IMR-90 (cell line): ENCODE results near the gene TMEM223. TPM values are rescaled to one million over a fixed set of nuclear protein-coding genes. Genes with fewer than 3 reads are reported as not detected.
A peak's percentile ranks its signal among the peaks of the same experiment; 100 is the strongest.
"Not testable (repeated sequence)": the region's sequence is repeated elsewhere in the genome, so short reads cannot be mapped to it uniquely, and the experiment has no call there.

Source experiments
- ATAC-seq: fragments of 200-7000 bp; cut with Tn5 transposase; 2 replicates; pipeline ENCODE4 v1.9.1; 2020; ENCODE audit warnings: low read depth, mild to moderate bottlenecking, moderate library complexity
- BruUV-seq: library from RNA; stranded (reverse); fragments of 400-500 nt; replicated peaks from 2 replicates; lab custom pipeline; 2021; lab: Mats Ljungman, UMichigan
- CTCF ChIA-PET: fragments of 300-600 bp; formaldehyde crosslinking; extraction: SDS; loops from one replicate; lab custom pipeline; 2021; ENCODE audit warnings: antibody characterized with exemption; lab: Yijun Ruan, JAX
- POLR2A ChIA-PET: fragments of 300-600 bp; sonication (Branson Sonifier 250); formaldehyde crosslinking; loops from one replicate; lab custom pipeline; 2022; ENCODE audit warnings: antibody characterized with exemption; ENCODE audit not compliant: unreplicated experiment; lab: Charles Lee
- DNase-seq: peaks from one replicate; pipeline ENCODE4 v3.0.0; 2013
- H2AFZ ChIP-seq: replicated peaks from 2 replicates; pipeline ENCODE3; 2013; ENCODE audit warnings: low read length, mild to moderate bottlenecking; ENCODE audit not compliant: poor library complexity
- H2AK5ac ChIP-seq: 2 replicates; pipeline ENCODE4 v1.6.1; 2013; ENCODE audit warnings: low read depth, low read length, inconsistent platforms
- H2AK9ac ChIP-seq: replicated peaks from 2 replicates; pipeline ENCODE3; 2013; ENCODE audit warnings: mild to moderate bottlenecking, low read depth, low read length, moderate library complexity; ENCODE audit not compliant: poor library complexity
- H2BK120ac ChIP-seq: 2 replicates; pipeline ENCODE4 v1.6.1; 2013; ENCODE audit warnings: low read depth, low read length, inconsistent platforms
- H2BK15ac ChIP-seq: 3 replicates; pipeline ENCODE4 v1.6.1; 2013; ENCODE audit warnings: low read depth, low read length, inconsistent platforms
- H2BK20ac ChIP-seq: 2 replicates; pipeline ENCODE4 v1.6.1; 2013; ENCODE audit warnings: low read depth, mild to moderate bottlenecking, inconsistent platforms, low read length, moderate library complexity
- H2BK5ac ChIP-seq: 2 replicates; pipeline ENCODE4 v1.6.1; 2013; ENCODE audit warnings: mild to moderate bottlenecking, low read depth, low read length, inconsistent platforms; ENCODE audit not compliant: poor library complexity, severe bottlenecking
- H3K14ac ChIP-seq: replicated peaks from 2 replicates; pipeline ENCODE4 v1.6.1; 2013; ENCODE audit warnings: low read depth, low read length, inconsistent platforms
- H3K18ac ChIP-seq: 2 replicates; pipeline ENCODE4 v1.6.1; 2013; ENCODE audit warnings: low read depth, low read length, control low read depth
- H3K23ac ChIP-seq: 2 replicates; pipeline ENCODE4 v1.6.1; 2013; ENCODE audit warnings: low read depth, low read length, inconsistent platforms
- H3K27ac ChIP-seq: 2 replicates; pipeline ENCODE4 v1.5.1; 2013; ENCODE audit warnings: mild to moderate bottlenecking, control low read depth, low read length; ENCODE audit not compliant: insufficient read depth
- H3K27me3 ChIP-seq: 2 replicates; pipeline ENCODE4 v1.6.1; 2013; ENCODE audit warnings: low read length; ENCODE audit not compliant: control insufficient read depth, insufficient read depth
- H3K36me3 ChIP-seq: 2 replicates; pipeline ENCODE4 v1.6.1; 2013; ENCODE audit warnings: low read length, mixed read lengths; ENCODE audit not compliant: control insufficient read depth, insufficient read depth
- H3K4ac ChIP-seq: 2 replicates; pipeline ENCODE4 v1.6.1; 2013; ENCODE audit warnings: low read depth, low read length, inconsistent platforms
- H3K4me1 ChIP-seq: 2 replicates; pipeline ENCODE4 v1.6.1; 2013; ENCODE audit warnings: low read length, mixed read lengths; ENCODE audit not compliant: control insufficient read depth, insufficient read depth
- H3K4me2 ChIP-seq: 2 replicates; pipeline ENCODE4 v1.6.1; 2013; ENCODE audit warnings: low read depth, mild to moderate bottlenecking, control low read depth, low read length, moderate library complexity
- H3K4me3 ChIP-seq: 2 replicates; pipeline ENCODE4 v1.5.1; 2013; ENCODE audit warnings: low read depth, mild to moderate bottlenecking, control low read depth, low read length, moderate library complexity; ENCODE audit not compliant: insufficient read depth
- H3K56ac ChIP-seq: 2 replicates; pipeline ENCODE4 v1.6.1; 2013; ENCODE audit warnings: low read length, inconsistent platforms; ENCODE audit not compliant: insufficient read depth; ENCODE audit errors: extremely low read depth
- H3K79me1 ChIP-seq, 2 experiments: 2 replicates each; pipeline ENCODE4 v1.6.1; 2013; ENCODE audit warnings: low read length in 2 of 2, inconsistent platforms in 1 of 2, low read depth in 1 of 2
- H3K9ac ChIP-seq: 2 replicates; pipeline ENCODE4 v1.6.1; 2013; ENCODE audit warnings: low read depth, low read length, control low read depth
- H3K9me1 ChIP-seq: 2 replicates; pipeline ENCODE4 v1.6.1; 2013; ENCODE audit warnings: low read length, inconsistent platforms; ENCODE audit not compliant: insufficient read depth
- H3K9me3 ChIP-seq: 2 replicates; pipeline ENCODE4 v1.6.1; 2013; ENCODE audit warnings: low read length; ENCODE audit not compliant: control insufficient read depth, insufficient read depth
- H4K20me1 ChIP-seq: 2 replicates; pipeline ENCODE4 v1.6.1; 2013; ENCODE audit warnings: low read length, inconsistent platforms; ENCODE audit not compliant: insufficient read depth
- H4K5ac ChIP-seq: 2 replicates; pipeline ENCODE4 v1.6.1; 2013; ENCODE audit warnings: mild to moderate bottlenecking, low read depth, low read length, control low read depth
- H4K8ac ChIP-seq, 2 experiments: 2 replicates each; pipeline ENCODE4 v1.6.1; 2013; ENCODE audit warnings: low read depth in 2 of 2, low read length in 2 of 2, control low read depth in 1 of 2, inconsistent platforms in 1 of 2
- H4K91ac ChIP-seq: 2 replicates; pipeline ENCODE4 v1.6.1; 2013; ENCODE audit warnings: low read depth, low read length, inconsistent platforms; ENCODE audit not compliant: insufficient read depth
- BHLHE40 ChIP-seq: fragments of 150-350 bp; IDR thresholded peaks from 2 replicates; pipeline ENCODE4 v1.6.1; 2016; ENCODE audit warnings: mild to moderate bottlenecking, low read depth, low read length
- CEBPB ChIP-seq: IDR thresholded peaks from 2 replicates; pipeline ENCODE4 v1.6.1; 2012; ENCODE audit warnings: low read depth, low read length, improper control_type of control experiment
- POLR2A ChIP-seq: IDR thresholded peaks from 2 replicates; pipeline ENCODE4 v1.6.1; 2012; ENCODE audit warnings: mild to moderate bottlenecking, low read depth, low read length
- WGBS, 2 experiments: methylation state at CpG; one replicate each; pipeline versions ENCODE4 v1.1.5 to v1.1.7; 2013; ENCODE audit warnings: missing lambda C conversion rate in 2 of 2; ENCODE audit not compliant: insufficient read length in 1 of 2; ENCODE audit errors: extremely low coverage in 2 of 2; 5-methylcytosine and 5-hydroxymethylcytosine counted together
- dilution Hi-C: fragments of 300-500 bp; cut with HindIII; formaldehyde crosslinking; loops from one replicate; pipeline ENCODE4 v1.14.3; 2018; ENCODE audit warnings: low sequenced_read_pairs; ENCODE audit not compliant: unreplicated experiment
- in situ Hi-C: fragments of 300-500 bp; cut with MboI; formaldehyde crosslinking; loops from 3 replicates; pipeline ENCODE4 v1.14.3; 2019; ENCODE audit warnings: low sequenced_read_pairs, inconsistent platforms, mixed read lengths
- intact Hi-C: fragments of 100-400 bp; cut with micrococcal nuclease; formaldehyde crosslinking; loops from 2 replicates; pipeline ENCODE4 v1.10.0; 2022
- polyA plus RNA-seq, 3 experiments: library from polyadenylated mRNA; depleted of rRNA; stranded (reverse); fragments of >200 nt; gene quantifications; 2 replicates each; pipeline ENCODE4 v1.2.3, GENCODE V29; 2012; ENCODE audit warnings: low replicate concordance in 1 of 3
- total RNA-seq: library from RNA; depleted of rRNA; stranded (reverse); fragments of >200 nt; gene quantifications from 2 replicates; pipeline ENCODE4 v1.2.3, GENCODE V29; 2012
- TF ChIP-seq, protein P1 (sequence below): fragments of 150-350 bp; IDR thresholded peaks from 2 replicates; pipeline ENCODE4 v1.6.1; 2017; ENCODE audit warnings: mild to moderate bottlenecking, antibody characterized with exemption, low read length, low read depth

The TMEM223 gene
- total and polyA plus RNA-seq, 2 of the 4 experiments (the other 2 are of a cell fraction): 9.7 to 15.7 TPM

DNA sequence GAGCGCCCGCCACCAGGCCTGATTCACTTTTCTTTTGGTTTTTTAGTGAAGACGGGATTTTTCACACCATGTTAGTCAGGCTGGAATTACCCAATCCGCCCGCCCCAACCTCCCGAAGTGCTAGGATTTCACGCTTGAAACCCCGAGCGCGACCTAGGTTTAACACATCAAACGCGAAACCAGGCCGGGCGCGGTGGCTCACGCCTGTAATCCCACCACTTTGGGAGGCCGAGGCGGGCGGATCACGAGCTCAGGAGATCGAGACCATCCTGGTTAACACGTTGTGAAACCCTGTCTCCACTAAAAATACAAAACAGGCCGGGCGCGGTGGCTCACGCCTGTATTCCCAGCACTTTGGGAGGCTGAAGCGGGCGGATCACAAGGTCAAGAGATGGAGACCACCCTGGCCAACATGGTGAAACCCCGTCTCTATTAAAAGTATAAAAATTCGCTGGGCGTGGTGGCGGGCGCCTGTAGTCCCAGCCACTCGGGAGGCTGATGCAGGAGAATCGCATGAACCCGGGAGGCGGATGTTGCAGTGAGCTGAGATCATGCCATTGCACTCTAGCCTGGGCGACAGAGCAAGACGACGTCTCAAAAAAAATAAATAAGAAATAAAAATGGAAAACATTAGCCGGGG is 49.0 kb upstream of the TMEM223 start:
- BruUV-seq, H3K4me1 ChIP-seq, H2BK120ac ChIP-seq, H3K27me3 ChIP-seq, H4K20me1 ChIP-seq, H2BK20ac ChIP-seq, H3K9me1 ChIP-seq, H2AK5ac ChIP-seq, dilution Hi-C loops, H2BK15ac ChIP-seq, H4K91ac ChIP-seq, in situ Hi-C loops, H3K36me3 ChIP-seq, H3K9me3 ChIP-seq: not testable (repeated sequence)
- H3K23ac ChIP-seq: peak overlapping the region; percentile 9; the same call in 1 of the 2 replicates
- H4K5ac ChIP-seq: peak overlapping the region; percentile 55
- H2AK9ac ChIP-seq: peak overlapping the region; percentile 84
- peak overlapping the region; percentile 74 for H3K18ac ChIP-seq
- 0% methylated on average over 7 of the region's 41 CpGs; no CpG with 5 or more reads in 1 of the 2 experiments for WGBS, 2 experiments
- H3K4ac ChIP-seq: peak overlapping the region; percentile 2
- TF ChIP-seq BHLHE40: peak; percentile 96
- TF ChIP-seq, protein P1, sequence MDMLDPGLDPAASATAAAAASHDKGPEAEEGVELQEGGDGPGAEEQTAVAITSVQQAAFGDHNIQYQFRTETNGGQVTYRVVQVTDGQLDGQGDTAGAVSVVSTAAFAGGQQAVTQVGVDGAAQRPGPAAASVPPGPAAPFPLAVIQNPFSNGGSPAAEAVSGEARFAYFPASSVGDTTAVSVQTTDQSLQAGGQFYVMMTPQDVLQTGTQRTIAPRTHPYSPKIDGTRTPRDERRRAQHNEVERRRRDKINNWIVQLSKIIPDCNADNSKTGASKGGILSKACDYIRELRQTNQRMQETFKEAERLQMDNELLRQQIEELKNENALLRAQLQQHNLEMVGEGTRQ: peak; percentile 14; the same call in 1 of the 2 replicates
- peak; percentile 87 for TF ChIP-seq POLR2A
- TF ChIP-seq CEBPB: peak; percentile 89
- H3K27ac ChIP-seq: peak overlapping the region; percentile 83
- peak overlapping the region in 1 of 2 experiments; percentile 28; a peak in 2 of 4 replicates for H4K8ac ChIP-seq
- peak overlapping the region; percentile 6 for H3K14ac ChIP-seq
- peak overlapping the region; percentile 73 for H2BK5ac ChIP-seq
- intact Hi-C loops: loop anchor here (1.0 to 2.0 kb wide), 2 partner anchors 22 to 40 kb away; no protein-coding TSS in a partner anchor
- POLR2A ChIA-PET: interaction anchor here (0.6 to 2.1 kb wide), 13 partner anchors 9 to 480 kb away, joined by 3 to 16 read pairs (median 6); partner anchors contain the start of genes HNRNPUL2, INTS5, NXF1 and SLC3A2
- H3K4me3 ChIP-seq: peak overlapping the region; percentile 71
- CTCF ChIA-PET: interaction anchor here (1.0 kb wide), 1 partner anchor 54 kb away, joined by 3 read pairs; no protein-coding TSS in a partner anchor
- DNase-seq (peak; percentile 81), ATAC-seq (peak; percentile 1; the same call in 1 of the 2 replicates)
- peak overlapping the region; percentile 78 for H3K9ac ChIP-seq
- 0 out of 2 replicates have a peak overlapping the region, but pooled peaks have one; percentile 35 for H3K56ac ChIP-seq
- H3K79me1 ChIP-seq: peaks cover 10 to 25% of the 10 kb centered on the region in 2 experiments; a peak in 1 of 4 replicates
- H2AFZ ChIP-seq: peak overlapping the region; percentile 85
- peak overlapping the region; percentile 88 for H3K4me2 ChIP-seq
